ENCODE data around the gene TDRD9. TPM values are rescaled to one million over a fixed set of nuclear protein-coding genes. Genes with fewer than 3 reads are reported as not detected.
A peak's percentile ranks its signal among the peaks of the same experiment; 100 is the strongest.

The TDRD9 gene
- total RNA-seq, 6 donors from 2014 or later = 3.1 to 7.9 (median 5.1) TPM

DNA sequence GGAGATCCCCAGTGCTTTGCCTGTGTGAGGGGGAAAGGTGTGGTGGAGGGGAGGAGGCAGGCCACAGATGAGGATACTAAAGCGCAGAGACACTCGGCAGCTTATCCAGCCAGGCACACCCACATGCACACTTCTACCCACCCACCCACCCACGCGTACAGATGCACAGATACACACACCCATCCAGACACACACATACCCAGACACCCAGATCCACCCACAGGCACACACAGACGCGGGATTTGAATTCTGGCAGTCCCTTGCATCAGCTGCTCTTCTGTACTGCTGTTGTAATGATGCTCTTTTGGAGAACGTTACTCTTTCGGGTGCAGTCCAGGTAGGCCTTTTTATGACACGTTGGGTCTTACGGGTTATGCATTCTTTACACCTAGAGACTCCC, 69.8 kb downstream of the TDRD9 start:
- no peak for ATAC-seq (ENCODE audit: low FRiP score in 2 of 2)
- TF ChIP-seq, protein P1, sequence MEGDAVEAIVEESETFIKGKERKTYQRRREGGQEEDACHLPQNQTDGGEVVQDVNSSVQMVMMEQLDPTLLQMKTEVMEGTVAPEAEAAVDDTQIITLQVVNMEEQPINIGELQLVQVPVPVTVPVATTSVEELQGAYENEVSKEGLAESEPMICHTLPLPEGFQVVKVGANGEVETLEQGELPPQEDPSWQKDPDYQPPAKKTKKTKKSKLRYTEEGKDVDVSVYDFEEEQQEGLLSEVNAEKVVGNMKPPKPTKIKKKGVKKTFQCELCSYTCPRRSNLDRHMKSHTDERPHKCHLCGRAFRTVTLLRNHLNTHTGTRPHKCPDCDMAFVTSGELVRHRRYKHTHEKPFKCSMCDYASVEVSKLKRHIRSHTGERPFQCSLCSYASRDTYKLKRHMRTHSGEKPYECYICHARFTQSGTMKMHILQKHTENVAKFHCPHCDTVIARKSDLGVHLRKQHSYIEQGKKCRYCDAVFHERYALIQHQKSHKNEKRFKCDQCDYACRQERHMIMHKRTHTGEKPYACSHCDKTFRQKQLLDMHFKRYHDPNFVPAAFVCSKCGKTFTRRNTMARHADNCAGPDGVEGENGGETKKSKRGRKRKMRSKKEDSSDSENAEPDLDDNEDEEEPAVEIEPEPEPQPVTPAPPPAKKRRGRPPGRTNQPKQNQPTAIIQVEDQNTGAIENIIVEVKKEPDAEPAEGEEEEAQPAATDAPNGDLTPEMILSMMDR (IDR thresholded peaks at IDR 0.05) = no peak
- TF ChIP-seq POLR2AphosphoS5 (IDR thresholded peaks at IDR 0.05) = no peak
- no peak for TF ChIP-seq POLR2A (IDR thresholded peaks at IDR 0.05)
- TF ChIP-seq EP300 (IDR thresholded peaks at IDR 0.05) = no peak
- H3K27ac ChIP-seq = no peak overlapping the region
- H3K4me3 ChIP-seq = no peak overlapping the region
- no peaks in the 10 kb centered on the region for H3K36me3 ChIP-seq
- H3K27me3 ChIP-seq = no peaks in the 10 kb centered on the region
- H3K9me3 ChIP-seq = no peaks in the 10 kb centered on the region
- no peaks in the 10 kb centered on the region for H3K4me1 ChIP-seq
- 86 to 87% methylated on average over 7 to 10 of the region's 10 CpGs for WGBS, 2 donors
- DNase-seq = no peak

DNA sequence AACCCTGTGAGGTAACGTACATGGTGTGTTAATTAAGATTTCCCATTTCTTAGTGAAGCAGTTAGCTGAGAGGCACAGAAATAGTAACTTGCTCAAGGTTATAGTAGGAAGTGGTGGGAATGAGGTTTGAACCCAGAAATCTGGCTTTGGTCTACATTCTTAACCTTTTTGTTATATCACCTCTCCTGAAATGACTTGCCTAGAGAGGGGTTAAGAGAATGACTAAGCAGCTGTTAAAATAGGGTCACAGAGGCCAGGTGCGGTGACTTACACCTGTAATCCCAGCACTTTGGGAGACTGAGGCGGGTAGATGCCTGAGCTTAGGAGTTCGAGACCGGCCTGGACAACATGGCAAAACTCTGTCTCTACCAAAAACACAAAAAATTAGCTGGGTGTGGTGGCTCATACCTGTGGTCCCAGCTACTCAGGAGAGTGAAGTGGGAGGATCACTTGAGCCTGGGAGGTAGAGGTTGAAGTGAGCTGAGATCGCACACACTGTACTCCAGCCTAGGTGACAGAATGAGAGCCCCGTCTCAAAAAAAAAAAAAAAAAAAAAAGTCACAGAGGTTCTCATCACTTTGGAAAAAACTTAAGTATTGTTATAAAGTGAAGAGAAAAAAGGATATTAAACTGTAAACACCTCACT, 71.7 kb downstream of the TDRD9 start:
- Histone ChIP-seq H3K27ac (no peak overlapping the region), H3K9me3 (no peaks in the 10 kb centered on the region), H3K27me3 (no peaks in the 10 kb centered on the region), H3K36me3 (no peaks in the 10 kb centered on the region), H3K4me1 (no peaks in the 10 kb centered on the region), H3K4me3 (no peak overlapping the region)
- whole genome bisulfite sequencing, 2 donors = 74 to 80% methylated on average over 7 of the region's 7 CpGs
- ATAC-seq (ENCODE audit: low FRiP score in 2 of 2) (no peak), DNase-seq (no peak)
- TF ChIP-seq POLR2AphosphoS5 (IDR thresholded peaks at IDR 0.05) (no peak), EP300 (IDR thresholded peaks at IDR 0.05) (no peak), POLR2A (IDR thresholded peaks at IDR 0.05) (no peak)
- TF ChIP-seq, protein P1 (IDR thresholded peaks at IDR 0.05) = no peak

DNA sequence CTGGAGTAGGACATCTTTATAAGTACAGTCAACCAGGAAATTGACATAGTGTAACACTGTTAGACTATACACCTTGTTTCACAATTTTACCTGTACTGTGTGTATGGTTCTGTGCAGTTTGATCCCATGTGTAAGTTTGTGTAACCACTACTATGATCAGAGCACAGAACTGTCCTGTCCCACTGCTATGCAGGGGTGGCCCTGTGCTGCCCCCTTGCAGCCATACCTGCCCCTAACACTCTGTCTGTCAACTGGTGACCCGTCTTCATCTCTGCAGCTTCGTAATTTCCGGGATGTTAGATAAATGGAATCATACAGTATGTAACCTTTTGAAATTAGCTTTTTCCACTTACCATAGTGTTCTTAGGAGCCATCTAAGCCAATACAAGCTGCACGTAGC, 72.7 kb downstream of the TDRD9 start:
- DNase-seq = no peak
- no peaks in the 10 kb centered on the region for H3K4me1 ChIP-seq
- TF ChIP-seq POLR2A (IDR thresholded peaks at IDR 0.05) (no peak), POLR2AphosphoS5 (IDR thresholded peaks at IDR 0.05) (no peak), EP300 (IDR thresholded peaks at IDR 0.05) (no peak)
- TF ChIP-seq, protein P1 (IDR thresholded peaks at IDR 0.05) = peak in 1 of 6 experiments; percentile 14
- no peaks in the 10 kb centered on the region for H3K36me3 ChIP-seq
- WGBS, 2 donors = 60 to 70% methylated on average over 4 of the region's 4 CpGs
- H3K4me3 ChIP-seq = no peak overlapping the region
- no peaks in the 10 kb centered on the region for H3K27me3 ChIP-seq
- no peak for ATAC-seq (ENCODE audit: low FRiP score in 2 of 2)
- no peak overlapping the region for H3K27ac ChIP-seq
- H3K9me3 ChIP-seq = no peaks in the 10 kb centered on the region

DNA sequence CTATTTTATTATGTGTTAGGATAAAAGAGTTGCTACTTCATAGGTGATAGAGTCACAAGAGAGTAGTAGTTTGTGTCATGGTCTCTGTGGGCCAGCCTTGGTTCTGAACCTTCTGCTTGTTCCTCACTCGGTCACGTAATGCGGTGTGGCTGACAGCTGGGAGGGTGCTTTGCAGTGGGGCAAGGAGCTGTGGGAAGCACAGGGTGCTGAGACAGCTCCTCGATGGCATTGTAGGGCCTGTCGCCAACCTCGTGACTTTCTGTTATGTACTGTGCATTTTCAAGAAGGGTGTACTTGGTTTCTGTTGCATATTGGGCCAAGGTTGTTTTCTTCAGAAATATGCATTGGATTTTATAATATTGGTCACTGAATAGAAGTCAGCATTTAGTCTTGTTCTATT, 75.4 kb downstream of the TDRD9 start:
- Histone ChIP-seq H3K27ac (no peak overlapping the region), H3K9me3 (no peaks in the 10 kb centered on the region), H3K4me1 (no peaks in the 10 kb centered on the region), H3K36me3 (no peaks in the 10 kb centered on the region), H3K4me3 (no peak overlapping the region), H3K27me3 (no peaks in the 10 kb centered on the region)
- 80 to 87% methylated on average over 6 of the region's 6 CpGs for WGBS, 2 donors
- DNase-seq (no peak), ATAC-seq (ENCODE audit: low FRiP score in 2 of 2) (no peak)
- TF ChIP-seq EP300 (IDR thresholded peaks at IDR 0.05) = no peak
- TF ChIP-seq, protein P1 (IDR thresholded peaks at IDR 0.05) = no peak
- TF ChIP-seq POLR2AphosphoS5 (IDR thresholded peaks at IDR 0.05) = no peak
- TF ChIP-seq POLR2A (IDR thresholded peaks at IDR 0.05) = no peak

DNA sequence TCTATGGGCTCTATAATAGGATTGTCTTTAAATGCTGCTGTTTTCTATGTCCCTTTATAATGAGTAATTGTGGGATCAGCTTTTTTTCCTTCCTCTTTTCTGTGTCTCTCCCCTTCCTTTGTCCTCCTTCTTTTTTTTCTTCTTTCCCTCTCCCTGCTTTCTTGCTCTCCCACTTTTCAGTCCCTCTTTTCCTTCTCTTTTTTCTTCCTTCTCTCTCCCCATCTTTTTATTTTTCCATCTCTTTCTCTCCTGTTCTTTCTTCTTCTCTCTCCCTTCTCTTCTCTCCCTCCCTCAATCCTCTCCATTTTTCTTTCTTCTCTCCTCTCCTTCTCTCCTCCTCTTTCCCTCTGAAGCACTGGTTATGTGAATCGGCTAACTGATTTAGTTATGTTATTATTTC, 76.6 kb downstream of the TDRD9 start:
- no peaks in the 10 kb centered on the region for H3K27me3 ChIP-seq
- H3K36me3 ChIP-seq = no peaks in the 10 kb centered on the region
- 86 to 88% methylated on average over 1 of the region's 1 CpG for WGBS, 2 donors
- no peak for DNase-seq
- H3K4me1 ChIP-seq = no peaks in the 10 kb centered on the region
- ATAC-seq (ENCODE audit: low FRiP score in 2 of 2) = no peak
- H3K9me3 ChIP-seq = no peaks in the 10 kb centered on the region
- no peak overlapping the region for H3K27ac ChIP-seq
- H3K4me3 ChIP-seq = no peak overlapping the region
- no peak for TF ChIP-seq POLR2A (IDR thresholded peaks at IDR 0.05)
- no peak for TF ChIP-seq POLR2AphosphoS5 (IDR thresholded peaks at IDR 0.05)
- TF ChIP-seq, protein P1 (IDR thresholded peaks at IDR 0.05) = no peak
